CMK (cell line): ENCODE measurements around the gene ART5.
A peak's percentile ranks its signal among the peaks of the same experiment; 100 is the strongest.
"Not testable (repeated sequence)": the region's sequence is repeated elsewhere in the genome, so short reads cannot be mapped to it uniquely, and the experiment has no call there.

Experiments
- DNase-seq: peaks from one replicate; pipeline ENCODE4 v3.0.0-alpha.2; 2010; ENCODE audit warnings: low read depth

Gene ART5

GRCh38 chr11:3658252-3658651, 16.5 kb upstream of the ART5 start:
- DNase-seq = no peak

- not testable (repeated sequence) for DNase-seq
Measured at GRCh38 chr11:3657331-3657730, 15.5 kb upstream of the ART5 start.

GRCh38 chr11:3655547-3655946, 13.8 kb upstream of the ART5 start:
- no peak for DNase-seq

- DNase-seq = not testable (repeated sequence)
Measured at GRCh38 chr11:3652514-3652913, 10.7 kb upstream of the ART5 start.

- DNase-seq = not testable (repeated sequence)
Measured at GRCh38 chr11:3649374-3649773, 7.6 kb upstream of the ART5 start.

GRCh38 chr11:3648843-3649242, 7.1 kb upstream of the ART5 start:
- not testable (repeated sequence) for DNase-seq

- no peak for DNase-seq
Measured at GRCh38 chr11:3645552-3645951, 3.8 kb upstream of the ART5 start.

- no peak for DNase-seq
Measured at GRCh38 chr11:3644817-3645235, 3.0 kb upstream of the ART5 start, which contains the start of gene ART1. ART1 (plus strand) TSS chr11:3645128; CDS start chr11:3659214, 14,086 bp downstream.

- DNase-seq = not testable (repeated sequence)
Measured at GRCh38 chr11:3643102-3643546, 1.3 kb upstream of the ART5 start.

- DNase-seq = peak; percentile 52
Measured at GRCh38 chr11:3642071-3642951, 519 bp upstream of the ART5 start.

GRCh38 chr11:3641191-3641590, 601 bp downstream of the ART5 start:
- no peak for DNase-seq

GRCh38 chr11:3639841-3640240, 2.0 kb downstream of the ART5 start:
- no peak for DNase-seq

GRCh38 chr11:3638513-3638912, 3.3 kb downstream of the ART5 start:
- no peak for DNase-seq

- no peak for DNase-seq
Measured at GRCh38 chr11:3637201-3637600, 4.6 kb downstream of the ART5 start.

GRCh38 chr11:3635641-3636375, 6.0 kb downstream of the ART5 start:
- DNase-seq = no peak

GRCh38 chr11:3632070-3632660, 9.6 kb downstream of the ART5 start:
- no peak for DNase-seq

GRCh38 chr11:3631331-3631730, 10.5 kb downstream of the ART5 start:
- no peak for DNase-seq

GRCh38 chr11:3627291-3627690, 14.5 kb downstream of the ART5 start:
- no peak for DNase-seq

- DNase-seq = no peak
Measured at GRCh38 chr11:3626250-3626960, 15.4 kb downstream of the ART5 start.

GRCh38 chr11:3623767-3624458, 17.9 kb downstream of the ART5 start:
- no peak for DNase-seq

GRCh38 chr11:3623121-3623520, 18.7 kb downstream of the ART5 start:
- no peak for DNase-seq
